Measurements from ENCODE around the gene CYBA. TPM values are rescaled to one million over a fixed set of nuclear protein-coding genes. Genes with fewer than 3 reads are reported as not detected.

Gene CYBA
- total RNA-seq, 2 donors from 2014 or later: 188 to 220 TPM

DNA sequence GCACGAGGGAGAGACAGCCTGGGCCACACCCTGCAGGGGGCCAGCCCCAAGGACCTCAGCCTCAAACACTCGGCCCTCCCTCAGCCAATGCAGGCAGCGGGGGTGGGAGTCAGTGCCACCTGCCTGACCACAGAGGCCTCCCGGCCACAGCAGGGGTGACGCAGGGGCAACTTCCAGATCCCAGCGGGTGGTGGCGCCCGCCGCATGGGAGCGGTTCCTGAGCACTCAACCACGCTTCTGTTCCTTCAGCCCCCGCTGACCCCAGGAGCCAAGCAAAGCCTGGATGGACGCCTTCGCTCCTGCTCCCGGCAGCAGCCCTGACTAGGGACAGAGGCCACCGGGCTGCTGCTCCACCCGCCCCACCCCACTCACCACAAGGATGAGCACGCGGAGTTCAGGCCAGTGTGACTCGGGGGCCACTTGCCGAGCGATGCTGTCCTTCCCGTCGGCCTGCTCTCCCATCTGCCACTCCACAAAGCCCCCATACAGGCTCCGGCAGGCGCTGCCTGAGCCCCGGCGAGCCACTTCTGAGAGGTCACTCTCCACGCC, 5.0 kb upstream of the CYBA start:
- TF ChIP-seq, protein P1, sequence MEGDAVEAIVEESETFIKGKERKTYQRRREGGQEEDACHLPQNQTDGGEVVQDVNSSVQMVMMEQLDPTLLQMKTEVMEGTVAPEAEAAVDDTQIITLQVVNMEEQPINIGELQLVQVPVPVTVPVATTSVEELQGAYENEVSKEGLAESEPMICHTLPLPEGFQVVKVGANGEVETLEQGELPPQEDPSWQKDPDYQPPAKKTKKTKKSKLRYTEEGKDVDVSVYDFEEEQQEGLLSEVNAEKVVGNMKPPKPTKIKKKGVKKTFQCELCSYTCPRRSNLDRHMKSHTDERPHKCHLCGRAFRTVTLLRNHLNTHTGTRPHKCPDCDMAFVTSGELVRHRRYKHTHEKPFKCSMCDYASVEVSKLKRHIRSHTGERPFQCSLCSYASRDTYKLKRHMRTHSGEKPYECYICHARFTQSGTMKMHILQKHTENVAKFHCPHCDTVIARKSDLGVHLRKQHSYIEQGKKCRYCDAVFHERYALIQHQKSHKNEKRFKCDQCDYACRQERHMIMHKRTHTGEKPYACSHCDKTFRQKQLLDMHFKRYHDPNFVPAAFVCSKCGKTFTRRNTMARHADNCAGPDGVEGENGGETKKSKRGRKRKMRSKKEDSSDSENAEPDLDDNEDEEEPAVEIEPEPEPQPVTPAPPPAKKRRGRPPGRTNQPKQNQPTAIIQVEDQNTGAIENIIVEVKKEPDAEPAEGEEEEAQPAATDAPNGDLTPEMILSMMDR (conservative IDR thresholded peaks at IDR 0.05): no peak
- peaks cover 5% of the 10 kb centered on the region for H3K36me3 ChIP-seq (ENCODE audit: control insufficient read depth, insufficient read depth, low read length)
- H3K27ac ChIP-seq (ENCODE audit: low read depth, low read length): no peak overlapping the region
- no peak for DNase-seq
- Mint-ChIP-seq H3K27me3 (ENCODE audit: insufficient read depth) (no peaks in the 10 kb centered on the region), H3K4me1 (no peaks in the 10 kb centered on the region), H3K36me3 (ENCODE audit: low read depth) (peaks cover 15% of the 10 kb centered on the region), H3K27ac (no peak overlapping the region), H3K9me3 (no peaks in the 10 kb centered on the region), H3K4me3 (no peak overlapping the region)
- no peaks in the 10 kb centered on the region for H3K9me3 ChIP-seq (ENCODE audit: control insufficient read depth, low read length)
- H3K4me1 ChIP-seq (ENCODE audit: control insufficient read depth, insufficient read depth, low read length): peaks cover 5% of the 10 kb centered on the region
- no peak overlapping the region for H3K9ac ChIP-seq (ENCODE audit: extremely low read depth, low read length, poor library complexity, severe bottlenecking)
- no peak overlapping the region for H3K4me3 ChIP-seq (ENCODE audit: low read length)
- no peaks in the 10 kb centered on the region for H3K27me3 ChIP-seq (ENCODE audit: control insufficient read depth, insufficient read depth, low read length, poor library complexity, severe bottlenecking)
- 92 to 93% methylated on average over 19 to 29 of the region's 29 CpGs for WGBS, 2 experiments (ENCODE audit: insufficient coverage in 1 of 2, insufficient read length in 1 of 2)

DNA sequence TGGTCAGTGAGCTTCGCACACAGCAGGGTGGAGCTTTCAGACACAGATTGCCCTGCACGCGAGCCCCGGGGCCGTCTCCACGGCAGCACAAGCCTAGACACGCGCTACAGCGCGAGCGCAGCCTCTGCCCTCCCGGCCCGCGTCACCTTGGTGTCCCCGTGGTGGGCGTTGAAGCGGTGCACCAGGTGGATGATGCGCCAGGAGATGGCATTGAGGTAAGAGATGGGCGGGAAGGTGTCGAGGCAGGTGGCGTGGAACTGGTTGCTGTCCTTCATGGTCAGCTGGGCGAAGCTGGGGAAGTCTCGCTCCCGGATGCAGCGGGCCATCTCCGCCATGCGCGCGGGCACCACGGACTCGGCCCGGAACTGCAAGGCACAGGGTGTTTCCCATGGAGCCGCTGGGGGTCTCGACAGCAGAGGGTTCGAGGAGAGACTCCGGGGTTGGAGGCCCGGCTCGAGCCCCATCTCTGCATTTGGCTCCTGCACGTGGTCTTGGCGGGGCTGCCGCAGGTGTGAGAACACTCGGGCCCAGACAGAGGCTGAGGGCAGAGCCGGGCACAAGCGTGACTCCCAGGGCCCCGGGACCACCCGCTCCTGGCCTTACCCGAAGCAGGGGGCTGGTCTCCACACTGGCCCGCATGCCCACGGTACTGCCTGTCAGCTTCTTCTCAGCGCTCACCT, 4.3 kb upstream of the CYBA start:
- no peak overlapping the region for H3K4me3 Mint-ChIP-seq
- peaks cover 5% of the 10 kb centered on the region for H3K36me3 ChIP-seq (ENCODE audit: control insufficient read depth, insufficient read depth, low read length)
- 96% methylated on average over 41 to 50 of the region's 50 CpGs for WGBS, 2 experiments (ENCODE audit: insufficient coverage in 1 of 2, insufficient read length in 1 of 2)

DNA sequence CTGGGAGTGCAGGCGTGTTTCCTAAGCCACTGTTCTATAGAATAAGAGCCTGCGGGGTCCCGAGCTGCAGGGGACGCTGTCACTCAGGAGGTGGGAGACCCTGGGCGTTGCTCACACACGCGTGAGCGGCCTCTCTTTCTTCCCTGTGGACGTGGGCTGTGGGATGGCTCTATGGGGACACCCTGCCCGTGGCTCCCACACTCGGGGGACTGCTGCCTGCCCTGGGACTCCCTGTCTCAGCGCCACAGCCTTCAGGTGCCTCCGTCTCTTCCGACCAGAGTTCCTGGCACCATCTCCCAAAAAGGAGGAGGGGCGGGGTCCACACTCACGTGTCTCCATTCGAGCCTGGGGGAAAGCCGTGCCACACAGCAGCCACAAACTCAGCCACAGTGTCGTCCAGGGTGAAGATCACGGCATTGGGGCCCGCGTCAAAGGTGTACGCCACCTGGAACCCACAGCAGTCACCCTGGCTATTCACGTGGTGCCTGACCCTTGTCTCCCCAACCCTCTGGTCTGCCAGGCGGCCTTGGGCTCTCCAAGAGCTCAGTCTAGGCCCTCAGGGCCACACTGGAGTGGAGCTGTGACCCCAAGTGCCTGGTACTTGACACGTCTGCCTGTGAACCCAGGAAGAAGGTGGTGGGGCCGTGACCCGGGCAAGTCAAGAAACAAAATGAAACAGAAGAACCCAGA, 3.7 kb upstream of the CYBA start:
- H3K4me3 ChIP-seq (ENCODE audit: low read length): no peak overlapping the region
- WGBS, 2 experiments (ENCODE audit: insufficient coverage in 1 of 2, insufficient read length in 1 of 2): 91 to 93% methylated on average over 18 to 28 of the region's 28 CpGs
- Mint-ChIP-seq H3K4me3 (no peak overlapping the region), H3K27me3 (ENCODE audit: insufficient read depth) (no peaks in the 10 kb centered on the region), H3K4me1 (no peaks in the 10 kb centered on the region), H3K9me3 (no peaks in the 10 kb centered on the region), H3K36me3 (ENCODE audit: low read depth) (peaks cover 15% of the 10 kb centered on the region), H3K27ac (no peak overlapping the region)
- TF ChIP-seq, protein P1 (conservative IDR thresholded peaks at IDR 0.05): no peak
- H3K4me1 ChIP-seq (ENCODE audit: control insufficient read depth, insufficient read depth, low read length): peaks cover 5% of the 10 kb centered on the region
- H3K9me3 ChIP-seq (ENCODE audit: control insufficient read depth, low read length): no peaks in the 10 kb centered on the region
- no peak overlapping the region for H3K9ac ChIP-seq (ENCODE audit: extremely low read depth, low read length, poor library complexity, severe bottlenecking)
- no peaks in the 10 kb centered on the region for H3K27me3 ChIP-seq (ENCODE audit: control insufficient read depth, insufficient read depth, low read length, poor library complexity, severe bottlenecking)
- no peak for DNase-seq
- no peak overlapping the region for H3K27ac ChIP-seq (ENCODE audit: low read depth, low read length)
- peaks cover 5% of the 10 kb centered on the region for H3K36me3 ChIP-seq (ENCODE audit: control insufficient read depth, insufficient read depth, low read length)

More for the DNA sequence above, 4.3 kb upstream of the CYBA start:
- no peak overlapping the region for H3K27ac ChIP-seq (ENCODE audit: low read depth, low read length)
- Mint-ChIP-seq H3K27me3 (ENCODE audit: insufficient read depth) (no peaks in the 10 kb centered on the region), H3K9me3 (no peaks in the 10 kb centered on the region), H3K4me1 (no peaks in the 10 kb centered on the region), H3K36me3 (ENCODE audit: low read depth) (peaks cover 15% of the 10 kb centered on the region), H3K27ac (no peak overlapping the region)
- H3K27me3 ChIP-seq (ENCODE audit: control insufficient read depth, insufficient read depth, low read length, poor library complexity, severe bottlenecking): no peaks in the 10 kb centered on the region
- no peak overlapping the region for H3K9ac ChIP-seq (ENCODE audit: extremely low read depth, low read length, poor library complexity, severe bottlenecking)
- H3K4me1 ChIP-seq (ENCODE audit: control insufficient read depth, insufficient read depth, low read length): peaks cover 5% of the 10 kb centered on the region
- TF ChIP-seq, protein P1 (conservative IDR thresholded peaks at IDR 0.05): no peak
- no peaks in the 10 kb centered on the region for H3K9me3 ChIP-seq (ENCODE audit: control insufficient read depth, low read length)
- DNase-seq: no peak
- no peak overlapping the region for H3K4me3 ChIP-seq (ENCODE audit: low read length)
